ENCODE data around the gene ZNF30. TPM values are rescaled to one million over a fixed set of nuclear protein-coding genes. Genes with fewer than 3 reads are reported as not detected.
"Not testable (repeated sequence)": the region's sequence is repeated elsewhere in the genome, so short reads cannot be mapped to it uniquely, and the experiment has no call there.

Gene ZNF30
- total and polyA plus RNA-seq, 7 donors, result 0.86 to 6.6 (median 1.8) TPM

DNA sequence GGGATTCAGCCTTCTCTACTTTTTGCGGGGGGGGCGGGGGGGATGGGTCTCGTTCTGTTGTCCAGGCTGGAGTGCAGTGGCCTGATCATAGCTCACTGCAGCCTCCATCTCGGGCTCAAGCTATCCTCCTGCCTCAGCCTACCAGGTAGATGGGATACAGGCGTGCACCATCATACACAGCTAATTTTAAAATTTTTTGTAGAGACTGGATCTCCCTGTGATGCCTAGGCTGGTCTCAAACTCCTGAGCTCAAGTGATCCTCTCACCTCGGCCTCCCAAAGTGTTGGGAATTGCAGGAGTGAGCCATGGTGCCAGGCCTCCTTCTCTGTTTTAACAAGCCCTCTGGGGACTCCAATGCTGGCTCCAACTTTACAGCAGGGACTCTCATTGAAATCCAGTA, 37.9 kb downstream of the ZNF30 start:
- DNase-seq (no peak), ATAC-seq (no peak)
- no peaks in the 10 kb centered on the region for H3K27me3 ChIP-seq (ENCODE audit: insufficient read depth in 3 of 3, low read length in 2 of 3)
- peaks cover 9 to 13% of the 10 kb centered on the region in 2 donors for H3K36me3 ChIP-seq (ENCODE audit: insufficient read depth in 1 of 2, low read depth in 1 of 2)
- H3K4me1 ChIP-seq, result peaks cover 11% of the 10 kb centered on the region
- H3K9me3 ChIP-seq, result peaks cover 7% of the 10 kb centered on the region
- H3K27ac ChIP-seq, result no peak overlapping the region
- 54 to 65% (median 54%) methylated on average over 6 of the region's 6 CpGs for WGBS, 3 donors
- no peak overlapping the region for H3K4me3 ChIP-seq
- intact Hi-C loops (cut with DNase I), result no loop called here
- TF ChIP-seq, protein P1, sequence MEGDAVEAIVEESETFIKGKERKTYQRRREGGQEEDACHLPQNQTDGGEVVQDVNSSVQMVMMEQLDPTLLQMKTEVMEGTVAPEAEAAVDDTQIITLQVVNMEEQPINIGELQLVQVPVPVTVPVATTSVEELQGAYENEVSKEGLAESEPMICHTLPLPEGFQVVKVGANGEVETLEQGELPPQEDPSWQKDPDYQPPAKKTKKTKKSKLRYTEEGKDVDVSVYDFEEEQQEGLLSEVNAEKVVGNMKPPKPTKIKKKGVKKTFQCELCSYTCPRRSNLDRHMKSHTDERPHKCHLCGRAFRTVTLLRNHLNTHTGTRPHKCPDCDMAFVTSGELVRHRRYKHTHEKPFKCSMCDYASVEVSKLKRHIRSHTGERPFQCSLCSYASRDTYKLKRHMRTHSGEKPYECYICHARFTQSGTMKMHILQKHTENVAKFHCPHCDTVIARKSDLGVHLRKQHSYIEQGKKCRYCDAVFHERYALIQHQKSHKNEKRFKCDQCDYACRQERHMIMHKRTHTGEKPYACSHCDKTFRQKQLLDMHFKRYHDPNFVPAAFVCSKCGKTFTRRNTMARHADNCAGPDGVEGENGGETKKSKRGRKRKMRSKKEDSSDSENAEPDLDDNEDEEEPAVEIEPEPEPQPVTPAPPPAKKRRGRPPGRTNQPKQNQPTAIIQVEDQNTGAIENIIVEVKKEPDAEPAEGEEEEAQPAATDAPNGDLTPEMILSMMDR (IDR thresholded peaks at IDR 0.05), result no peak

DNA sequence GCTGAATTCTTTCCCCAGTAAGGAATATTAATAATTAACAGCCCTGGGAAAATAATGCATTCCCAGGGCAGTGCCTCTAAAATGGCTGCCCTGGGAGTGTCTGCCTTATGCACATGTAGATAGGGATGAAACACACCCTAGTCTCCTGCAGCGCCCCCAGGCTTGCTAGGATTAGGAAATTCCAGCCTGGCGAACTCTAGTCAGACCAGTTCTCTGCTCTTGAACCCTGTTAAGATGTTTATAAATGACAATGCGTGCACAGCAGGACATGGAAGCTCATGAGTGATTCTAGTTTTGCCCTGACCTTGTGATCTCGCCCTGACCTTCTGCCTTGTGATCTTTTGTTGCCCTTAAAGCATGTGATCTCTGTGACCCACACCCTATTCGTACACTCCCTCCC, 38.8 kb downstream of the ZNF30 start:
- ATAC-seq; H3K27ac ChIP-seq; DNase-seq; intact Hi-C loops (cut with DNase I); H3K27me3 ChIP-seq (ENCODE audit: insufficient read depth in 3 of 3, low read length in 2 of 3); H3K36me3 ChIP-seq (ENCODE audit: insufficient read depth in 1 of 2, low read depth in 1 of 2); H3K9me3 ChIP-seq; H3K4me3 ChIP-seq: not testable (repeated sequence)
- peaks cover 11% of the 10 kb centered on the region for H3K4me1 ChIP-seq
- WGBS, 3 donors, result 74 to 83% (median 80%) methylated on average over 5 of the region's 5 CpGs

DNA sequence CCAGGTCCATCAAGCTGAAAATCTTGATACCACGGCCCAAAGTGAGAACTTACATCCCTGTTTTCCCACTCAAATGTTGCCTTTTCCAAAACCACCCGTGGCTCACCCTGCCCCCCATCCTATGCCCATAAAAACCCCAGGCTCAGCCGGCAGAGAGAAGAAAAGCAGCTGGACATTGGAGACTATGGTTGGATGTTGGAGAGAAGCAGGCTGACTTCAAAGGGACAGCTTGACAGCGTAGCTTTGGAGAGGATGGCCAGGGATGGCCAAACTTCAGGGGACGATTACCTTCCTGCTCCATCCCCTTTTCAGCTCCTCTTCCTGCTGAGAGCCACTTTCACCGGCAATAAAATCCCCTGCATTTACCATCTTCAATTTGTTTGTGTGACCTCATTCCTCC, 40.8 kb downstream of the ZNF30 start:
- DNase-seq, result no peak
- Histone ChIP-seq H3K9me3 (no peaks in the 10 kb centered on the region), H3K27me3 (ENCODE audit: insufficient read depth in 3 of 3, low read length in 2 of 3) (no peaks in the 10 kb centered on the region), H3K27ac (no peak overlapping the region), H3K4me1 (peaks cover 4% of the 10 kb centered on the region), H3K4me3 (no peak overlapping the region), H3K36me3 (ENCODE audit: insufficient read depth in 1 of 2, low read depth in 1 of 2) (no peaks in the 10 kb centered on the region)
- no peak for ATAC-seq
- TF ChIP-seq, protein P1 (IDR thresholded peaks at IDR 0.05), result no peak
- 73 to 88% (median 75%) methylated on average over 6 of the region's 6 CpGs for WGBS, 3 donors
- intact Hi-C loops (cut with DNase I), result no loop called here

DNA sequence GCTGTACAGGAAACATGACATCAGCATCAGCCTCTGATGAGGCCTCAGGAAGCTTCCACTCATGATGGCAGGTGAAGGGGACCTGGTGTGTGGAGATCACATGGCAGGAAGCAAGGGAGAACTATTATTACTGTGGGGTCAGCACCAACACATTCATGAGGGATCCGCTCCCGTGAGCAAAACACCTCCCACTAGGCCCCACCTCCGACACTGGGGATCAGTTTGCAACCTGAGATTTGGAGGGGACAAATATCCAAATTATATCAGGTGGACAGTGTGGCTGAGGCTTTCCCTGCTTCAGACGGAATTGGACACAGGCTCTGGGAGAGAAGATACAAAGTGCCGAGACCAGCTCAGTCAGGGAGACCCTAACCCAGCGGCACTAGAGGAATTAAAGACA, 43.0 kb downstream of the ZNF30 start:
- intact Hi-C loops (cut with DNase I), result loop anchor here in 1 of 2 donors (5.0 kb wide), 1 partner anchor 173 kb away; the partner anchor contains the start of gene FXYD7
- no peak for ATAC-seq
- WGBS, 3 donors, result 88 to 93% (median 89%) methylated on average over 6 of the region's 6 CpGs

DNA sequence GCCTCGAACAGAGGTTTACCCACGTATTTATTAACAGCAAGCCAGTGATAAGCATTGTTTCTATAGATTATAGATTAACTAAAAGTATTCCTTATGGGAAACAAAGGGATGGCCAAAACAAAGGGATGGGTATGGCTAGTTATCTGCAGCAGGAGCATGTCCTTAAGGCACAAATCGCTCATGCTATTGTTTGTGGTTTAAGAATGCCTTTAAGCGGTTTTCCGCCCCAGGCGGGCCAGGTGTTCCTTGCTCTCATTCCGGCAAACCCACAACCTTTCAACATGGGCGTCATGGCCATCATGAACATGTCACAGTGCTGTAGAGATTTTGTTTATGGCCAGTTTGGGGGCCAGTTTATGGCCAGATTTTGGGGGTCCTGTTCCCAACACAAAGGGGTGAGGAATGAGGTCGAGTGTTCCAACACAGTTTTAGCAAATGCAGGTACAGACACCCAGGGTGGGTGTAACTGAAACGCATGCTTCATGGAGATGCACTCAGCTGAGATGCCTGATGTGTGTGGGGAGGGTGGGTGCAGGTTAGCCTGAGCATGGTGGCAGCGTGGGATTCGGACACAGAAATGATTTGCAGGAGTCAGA, 43.6 kb downstream of the ZNF30 start:
- H3K27me3 ChIP-seq (ENCODE audit: insufficient read depth in 3 of 3, low read length in 2 of 3); H3K9me3 ChIP-seq; H3K36me3 ChIP-seq (ENCODE audit: insufficient read depth in 1 of 2, low read depth in 1 of 2); DNase-seq; H3K27ac ChIP-seq; ATAC-seq; H3K4me1 ChIP-seq; H3K4me3 ChIP-seq: not testable (repeated sequence)
- intact Hi-C loops (cut with DNase I), result loop anchor here in 1 of 2 donors (5.0 kb wide), 1 partner anchor 172 kb away; the partner anchor contains the start of gene FXYD7
- WGBS, 3 donors, result 85 to 87% (median 86%) methylated on average over 12 of the region's 12 CpGs

More for the DNA sequence above, 43.0 kb downstream of the ZNF30 start:
- Histone ChIP-seq H3K4me1 (peaks cover 3% of the 10 kb centered on the region), H3K27ac (no peak overlapping the region), H3K27me3 (ENCODE audit: insufficient read depth in 3 of 3, low read length in 2 of 3) (no peaks in the 10 kb centered on the region), H3K4me3 (no peak overlapping the region), H3K9me3 (no peaks in the 10 kb centered on the region), H3K36me3 (ENCODE audit: insufficient read depth in 1 of 2, low read depth in 1 of 2) (no peaks in the 10 kb centered on the region)
- TF ChIP-seq, protein P1 (IDR thresholded peaks at IDR 0.05), result no peak
- DNase-seq, result peak in 1 of 2 donors; percentile 7
